Spleen (tissue), 7 donors: ENCODE measurements around the gene LIN7A.

Experiments
- POLR2A ChIP-seq, 3 donors: fragments of 450-650 bp; IDR thresholded peaks; one replicate each; pipeline ENCODE4 v1.5.1; 2017; ENCODE audit warnings: antibody characterized with exemption in 3 of 3, mild to moderate bottlenecking in 1 of 3
- POLR2AphosphoS5 ChIP-seq, 3 donors: sonication (generic); formaldehyde crosslinking; IDR thresholded peaks; one replicate each; pipeline ENCODE4 v1.5.1; 2017; ENCODE audit warnings: antibody characterized with exemption in 3 of 3
- TF ChIP-seq, protein P1 (sequence below), 11 experiments: fragments of 200-600 bp in 7 of 11; fragments of 450-650 bp in 4 of 11; sonication (generic) in 4 of 11; IDR thresholded peaks in 8 of 11; conservative IDR thresholded peaks in 3 of 11; 1 replicate in 7 of 11; 2 replicates in 4 of 11; pipeline versions ENCODE4 v1.4.0 to v1.8.0; 2016 to 2021; ENCODE audit warnings: antibody characterized with exemption in 11 of 11, inconsistent platforms in 4 of 11, mild to moderate bottlenecking in 1 of 11
- donor health status: DM: no; HTN: no; CAD: no; lungs with moderate emphysema.
- donor health status: DM: no; HTN: no; CAD: no.
- donor health status: DM: no; HTN: no; CAD: no.

DNA sequence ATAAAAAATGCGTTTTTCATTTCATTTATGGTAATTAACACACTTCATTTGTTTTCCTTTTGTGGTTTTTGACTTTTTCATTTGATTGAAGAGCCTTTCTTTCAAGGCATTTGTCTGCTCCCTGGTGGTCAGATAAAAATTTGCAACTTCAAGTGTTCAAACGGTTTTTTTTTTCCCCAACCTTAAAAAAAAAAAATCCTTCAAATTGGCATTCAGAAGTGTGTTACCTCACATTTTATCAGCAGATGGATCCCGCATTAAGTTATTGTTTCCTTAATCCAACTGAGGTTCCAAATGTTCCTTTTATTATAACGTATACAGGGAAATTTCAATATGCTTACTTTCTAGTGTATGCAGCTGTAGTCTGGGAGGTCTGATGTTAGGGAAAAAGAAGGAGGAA lies 173.9 kb downstream of the LIN7A start:
- TF ChIP-seq, protein P1, sequence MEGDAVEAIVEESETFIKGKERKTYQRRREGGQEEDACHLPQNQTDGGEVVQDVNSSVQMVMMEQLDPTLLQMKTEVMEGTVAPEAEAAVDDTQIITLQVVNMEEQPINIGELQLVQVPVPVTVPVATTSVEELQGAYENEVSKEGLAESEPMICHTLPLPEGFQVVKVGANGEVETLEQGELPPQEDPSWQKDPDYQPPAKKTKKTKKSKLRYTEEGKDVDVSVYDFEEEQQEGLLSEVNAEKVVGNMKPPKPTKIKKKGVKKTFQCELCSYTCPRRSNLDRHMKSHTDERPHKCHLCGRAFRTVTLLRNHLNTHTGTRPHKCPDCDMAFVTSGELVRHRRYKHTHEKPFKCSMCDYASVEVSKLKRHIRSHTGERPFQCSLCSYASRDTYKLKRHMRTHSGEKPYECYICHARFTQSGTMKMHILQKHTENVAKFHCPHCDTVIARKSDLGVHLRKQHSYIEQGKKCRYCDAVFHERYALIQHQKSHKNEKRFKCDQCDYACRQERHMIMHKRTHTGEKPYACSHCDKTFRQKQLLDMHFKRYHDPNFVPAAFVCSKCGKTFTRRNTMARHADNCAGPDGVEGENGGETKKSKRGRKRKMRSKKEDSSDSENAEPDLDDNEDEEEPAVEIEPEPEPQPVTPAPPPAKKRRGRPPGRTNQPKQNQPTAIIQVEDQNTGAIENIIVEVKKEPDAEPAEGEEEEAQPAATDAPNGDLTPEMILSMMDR (IDR thresholded peaks at IDR 0.05 in 8 of 11, conservative IDR thresholded peaks at IDR 0.05 in 3 of 11): peak in 4 of 11 experiments; percentile 13 to 39 (median 32)
- TF ChIP-seq POLR2A (IDR thresholded peaks at IDR 0.05): no peak
- TF ChIP-seq POLR2AphosphoS5 (IDR thresholded peaks at IDR 0.05): no peak
